Neuronal stem cell (in vitro differentiated cells): ENCODE results near the gene NXPH1.

Experiments used
- DNase-seq: peaks from one replicate; pipeline ENCODE4 v3.0.0-alpha.2; 2013; ENCODE audit warnings: low spot score
- H2AFZ ChIP-seq: one replicate; pipeline ENCODE4 v1.6.1; 2013; ENCODE audit warnings: mild to moderate bottlenecking, low read length, inconsistent platforms
- H2AK5ac ChIP-seq: 2 replicates; pipeline ENCODE4 v1.6.1; 2013; ENCODE audit warnings: low read depth, mild to moderate bottlenecking, inconsistent platforms, low read length, moderate library complexity, mixed read lengths
- H2BK120ac ChIP-seq: 2 replicates; pipeline ENCODE4 v1.6.1; 2013; ENCODE audit warnings: low read depth, mild to moderate bottlenecking, inconsistent platforms, low read length, moderate library complexity, mixed read lengths
- H2BK12ac ChIP-seq: one replicate; pipeline ENCODE4 v1.6.1; 2013; ENCODE audit warnings: low read length, inconsistent platforms
- H2BK15ac ChIP-seq: 2 replicates; pipeline ENCODE4 v1.6.1; 2013; ENCODE audit warnings: mild to moderate bottlenecking, low read length, inconsistent platforms, mixed read lengths
- H2BK5ac ChIP-seq: one replicate; pipeline ENCODE4 v1.6.1; 2013; ENCODE audit warnings: inconsistent platforms, mild to moderate bottlenecking, low read length, moderate library complexity
- H3K14ac ChIP-seq: one replicate; pipeline ENCODE4 v1.6.1; 2013; ENCODE audit warnings: low read length, inconsistent platforms
- H3K18ac ChIP-seq: 2 replicates; pipeline ENCODE4 v1.6.1; 2013; ENCODE audit warnings: low read length, inconsistent platforms
- H3K23ac ChIP-seq: 2 replicates; pipeline ENCODE4 v1.6.1; 2013; ENCODE audit warnings: low read depth, mild to moderate bottlenecking, mixed read lengths, low read length, inconsistent platforms; ENCODE audit not compliant: poor library complexity
- H3K27ac ChIP-seq: replicated peaks from 3 replicates; pipeline ENCODE4 v1.5.1; 2013; ENCODE audit warnings: low read length, inconsistent platforms
- H3K27me3 ChIP-seq, 3 experiments: 2 replicates each; pipeline ENCODE4 v1.6.1; 2013; ENCODE audit warnings: low read length in 3 of 3, mild to moderate bottlenecking in 2 of 3, inconsistent platforms in 1 of 3, low read depth in 1 of 3, mixed read lengths in 1 of 3, moderate library complexity in 1 of 3; ENCODE audit not compliant: control insufficient read depth in 3 of 3, insufficient read depth in 3 of 3
- H3K36me3 ChIP-seq, 2 donors: replicated peaks in 1 of 2; 2 replicates each; pipeline ENCODE4 v1.6.1; 2013; ENCODE audit warnings: low read length in 2 of 2; ENCODE audit not compliant: control insufficient read depth in 2 of 2, insufficient read depth in 2 of 2
- H3K4ac ChIP-seq: 2 replicates; pipeline ENCODE4 v1.6.1; 2013; ENCODE audit warnings: inconsistent platforms, mild to moderate bottlenecking, low read length, moderate library complexity
- H3K4me1 ChIP-seq, 2 donors: 1 replicate in 1 of 2; 2 replicates in 1 of 2; pipeline ENCODE4 v1.6.1; 2013; ENCODE audit warnings: low read length in 2 of 2, low read depth in 1 of 2; ENCODE audit not compliant: control insufficient read depth in 2 of 2, insufficient read depth in 1 of 2
- H3K4me2 ChIP-seq: one replicate; pipeline ENCODE4 v1.6.1; 2013; ENCODE audit warnings: mild to moderate bottlenecking, low read length, inconsistent platforms; ENCODE audit not compliant: insufficient read depth, poor library complexity, severe bottlenecking
- H3K4me3 ChIP-seq, 2 donors: 2 replicates each; pipeline ENCODE4 v1.5.1; 2013; ENCODE audit warnings: low read length in 2 of 2, mild to moderate bottlenecking in 2 of 2, inconsistent platforms in 1 of 2, moderate library complexity in 1 of 2
- H3K79me1 ChIP-seq: one replicate; pipeline ENCODE4 v1.6.1; 2013; ENCODE audit warnings: low read depth, mild to moderate bottlenecking, inconsistent platforms, low read length, moderate library complexity
- H3K9ac ChIP-seq: one replicate; pipeline ENCODE4 v1.6.1; 2013; ENCODE audit warnings: mild to moderate bottlenecking, low read depth, low read length, inconsistent platforms; ENCODE audit not compliant: poor library complexity
- H3K9me3 ChIP-seq, 2 donors: replicated peaks in 1 of 2; 2 replicates each; pipeline versions ENCODE3 to v1.6.1; 2013; ENCODE audit warnings: low read length in 2 of 2, mild to moderate bottlenecking in 2 of 2, inconsistent platforms in 1 of 2, low read depth in 1 of 2, mixed read lengths in 1 of 2, moderate library complexity in 1 of 2; ENCODE audit not compliant: control insufficient read depth in 2 of 2, insufficient read depth in 1 of 2
- H4K8ac ChIP-seq: one replicate; pipeline ENCODE4 v1.6.1; 2013; ENCODE audit warnings: low read depth, mild to moderate bottlenecking, inconsistent platforms, low read length, moderate library complexity
- H4K91ac ChIP-seq: one replicate; pipeline ENCODE4 v1.6.1; 2013; ENCODE audit warnings: low read length, low read depth, mild to moderate bottlenecking, inconsistent platforms; ENCODE audit not compliant: poor library complexity
- WGBS, 2 donors: extraction: QIAGEN DNeasy Blood & Tissue Kit; methylation state at CpG; one replicate each; pipeline ENCODE4 v1.1.7; 2013; ENCODE audit warnings: missing lambda C conversion rate in 2 of 2, mixed read lengths in 1 of 2; ENCODE audit not compliant: insufficient read length in 2 of 2, insufficient replicate concordance in 1 of 2; ENCODE audit errors: extremely low coverage in 2 of 2; 5-methylcytosine and 5-hydroxymethylcytosine counted together

Gene NXPH1

GRCh38 chr7:8507566-8507965, 74.2 kb downstream of the NXPH1 start:
- no peak overlapping the region for H2AK5ac ChIP-seq
- no peak overlapping the region for H2BK12ac ChIP-seq
- no peak overlapping the region for H3K18ac ChIP-seq
- H3K4me3 ChIP-seq, result no peak overlapping the region
- H2BK120ac ChIP-seq, result no peak overlapping the region
- no peak overlapping the region for H2AFZ ChIP-seq
- H2BK15ac ChIP-seq, result no peak overlapping the region
- H3K23ac ChIP-seq, result no peak overlapping the region
- WGBS, 2 donors, result no CpG with 5 or more reads among the region's 2 CpGs
- no peak overlapping the region for H3K4ac ChIP-seq
- H3K9ac ChIP-seq, result no peak overlapping the region
- H3K27me3 ChIP-seq, result no peaks in the 10 kb centered on the region
- H3K14ac ChIP-seq, result no peak overlapping the region
- no peaks in the 10 kb centered on the region for H3K36me3 ChIP-seq
- no peak overlapping the region for H4K8ac ChIP-seq
- H2BK5ac ChIP-seq, result no peak overlapping the region
- no peak for DNase-seq
- no peak overlapping the region for H3K27ac ChIP-seq
- no peak overlapping the region for H4K91ac ChIP-seq
- no peaks in the 10 kb centered on the region for H3K79me1 ChIP-seq
- H3K4me1 ChIP-seq, result no peaks in the 10 kb centered on the region
- H3K4me2 ChIP-seq, result no peak overlapping the region
- H3K9me3 ChIP-seq, result no peaks in the 10 kb centered on the region

- Histone ChIP-seq H3K18ac (no peak overlapping the region), H3K9me3 (no peaks in the 10 kb centered on the region), H2BK15ac (no peak overlapping the region), H4K8ac (no peak overlapping the region), H2AK5ac (no peak overlapping the region), H3K14ac (no peak overlapping the region), H3K4ac (no peak overlapping the region), H3K4me2 (no peak overlapping the region), H3K27me3 (no peaks in the 10 kb centered on the region), H3K36me3 (no peaks in the 10 kb centered on the region), H4K91ac (no peak overlapping the region), H3K4me3 (no peak overlapping the region), H2BK5ac (no peak overlapping the region), H3K27ac (no peak overlapping the region), H3K23ac (no peak overlapping the region), H2AFZ (no peak overlapping the region), H3K9ac (no peak overlapping the region), H3K4me1 (no peaks in the 10 kb centered on the region), H3K79me1 (no peaks in the 10 kb centered on the region), H2BK12ac (no peak overlapping the region), H2BK120ac (no peak overlapping the region)
- no peak for DNase-seq
- WGBS, 2 donors, result no CpG with 5 or more reads among the region's 1 CpG
Measured at GRCh38 chr7:8509621-8510020, 76.2 kb downstream of the NXPH1 start.

GRCh38 chr7:8511855-8512254, 78.4 kb downstream of the NXPH1 start:
- Histone ChIP-seq H3K9me3 (no peaks in the 10 kb centered on the region), H4K8ac (no peak overlapping the region), H2AFZ (no peak overlapping the region), H2AK5ac (no peak overlapping the region), H3K4me2 (no peak overlapping the region), H2BK12ac (no peak overlapping the region), H3K27ac (no peak overlapping the region), H2BK5ac (no peak overlapping the region), H3K9ac (no peak overlapping the region), H3K14ac (no peak overlapping the region), H3K18ac (no peak overlapping the region), H3K4me3 (no peak overlapping the region), H4K91ac (no peak overlapping the region), H3K27me3 (no peaks in the 10 kb centered on the region), H2BK120ac (no peak overlapping the region), H3K36me3 (no peaks in the 10 kb centered on the region), H3K4me1 (no peaks in the 10 kb centered on the region), H2BK15ac (no peak overlapping the region), H3K4ac (no peak overlapping the region), H3K79me1 (no peaks in the 10 kb centered on the region), H3K23ac (no peak overlapping the region)
- no CpG with 5 or more reads among the region's 3 CpGs for WGBS, 2 donors
- DNase-seq, result no peak

- Histone ChIP-seq H3K9me3 (no peaks in the 10 kb centered on the region), H2BK12ac (no peak overlapping the region), H3K79me1 (no peaks in the 10 kb centered on the region), H2BK15ac (no peak overlapping the region), H3K4me2 (no peak overlapping the region), H2BK120ac (no peak overlapping the region), H2BK5ac (no peak overlapping the region), H3K4me3 (no peak overlapping the region), H3K23ac (no peak overlapping the region), H3K4ac (no peak overlapping the region), H3K27ac (no peak overlapping the region), H3K18ac (no peak overlapping the region), H3K4me1 (no peaks in the 10 kb centered on the region), H3K36me3 (no peaks in the 10 kb centered on the region), H3K9ac (no peak overlapping the region), H3K27me3 (no peaks in the 10 kb centered on the region), H4K8ac (no peak overlapping the region), H4K91ac (no peak overlapping the region), H3K14ac (no peak overlapping the region), H2AFZ (no peak overlapping the region), H2AK5ac (no peak overlapping the region)
- no CpG with 5 or more reads among the region's 3 CpGs for WGBS, 2 donors
- no peak for DNase-seq
Measured at GRCh38 chr7:8514781-8515519, 81.5 kb downstream of the NXPH1 start.
